ENCODE measurements around the gene ATP13A2. TPM values are rescaled to one million over a fixed set of nuclear protein-coding genes. Genes with fewer than 3 reads are reported as not detected.

Gene ATP13A2
- total and polyA plus RNA-seq, 2 donors (not counting 1 experiment from before 2014, with no cell fraction given) = 41.6 to 51.8 TPM

- Histone ChIP-seq H3K27ac (ENCODE audit: low read length in 2 of 2) (peak overlapping the region in 1 of 2 donors; percentile 49), H3K4me3 (ENCODE audit: control extremely low read depth in 1 of 5, extremely low read depth in 1 of 5, insufficient read depth in 1 of 5, low read depth in 2 of 5, low read length in 4 of 5) (no peak overlapping the region), H3K36me3 (replicated peaks in 1 of 2; ENCODE audit: control extremely low read depth in 1 of 2, control insufficient read depth in 1 of 2, extremely low read depth in 1 of 2, insufficient read depth in 2 of 2, low read length in 1 of 2) (peaks cover 5 to 80% of the 10 kb centered on the region in 2 experiments), H4K20me1 (ENCODE audit: control insufficient read depth, insufficient read depth, low read length, poor library complexity, severe bottlenecking) (no peaks in the 10 kb centered on the region), H3K9me3 (ENCODE audit: control extremely low read depth in 1 of 3, control insufficient read depth in 2 of 3, insufficient read depth in 1 of 3, low read length in 2 of 3) (no peaks in the 10 kb centered on the region), H3K27me3 (replicated peaks in 1 of 4; ENCODE audit: control extremely low read depth in 1 of 4, control insufficient read depth in 3 of 4, insufficient read depth in 4 of 4, low read length in 3 of 4) (no peaks in the 10 kb centered on the region), H3K9ac (ENCODE audit: low read length) (no peak overlapping the region), H3K4me2 (replicated peaks; ENCODE audit: low read depth, low read length, poor library complexity, severe bottlenecking) (no peak overlapping the region), H3K79me2 (ENCODE audit: control insufficient read depth, insufficient read depth, low read length) (no peaks in the 10 kb centered on the region), H2AFZ (ENCODE audit: insufficient read depth, low read depth, low read length, poor library complexity, severe bottlenecking) (no peak overlapping the region), H3K4me1 (ENCODE audit: control insufficient read depth in 2 of 2, insufficient read depth in 2 of 2, low read length in 2 of 2) (peaks cover 10 to 13% of the 10 kb centered on the region in 2 donors)
- ChIA-PET CTCF (interaction anchor here (0.6 to 1.2 kb wide), 2 partner anchors 16 to 71 kb away, joined by 3 read pairs; no protein-coding TSS in a partner anchor), POLR2A (interaction anchor here (0.5 kb wide), 1 partner anchor 1407 kb away, joined by 7 read pairs; no protein-coding TSS in a partner anchor)
- Mint-ChIP-seq H3K4me1 (peaks cover 13% of the 10 kb centered on the region), H3K4me3 (no peak overlapping the region), H3K27ac (no peak overlapping the region), H3K27me3 (no peaks in the 10 kb centered on the region), H3K9me3 (ENCODE audit: insufficient read depth) (no peaks in the 10 kb centered on the region)
- intact Hi-C loops (cut with micrococcal nuclease) = no loop called here
- WGBS (ENCODE audit: insufficient coverage) = no CpG with 5 or more reads among the region's 4 CpGs
- TF ChIP-seq EZH2 (IDR thresholded peaks at IDR 0.05; ENCODE audit: borderline replicate concordance, insufficient read depth, low read depth, low read length, poor library complexity, severe bottlenecking) = no peak
- TF ChIP-seq, protein P1, sequence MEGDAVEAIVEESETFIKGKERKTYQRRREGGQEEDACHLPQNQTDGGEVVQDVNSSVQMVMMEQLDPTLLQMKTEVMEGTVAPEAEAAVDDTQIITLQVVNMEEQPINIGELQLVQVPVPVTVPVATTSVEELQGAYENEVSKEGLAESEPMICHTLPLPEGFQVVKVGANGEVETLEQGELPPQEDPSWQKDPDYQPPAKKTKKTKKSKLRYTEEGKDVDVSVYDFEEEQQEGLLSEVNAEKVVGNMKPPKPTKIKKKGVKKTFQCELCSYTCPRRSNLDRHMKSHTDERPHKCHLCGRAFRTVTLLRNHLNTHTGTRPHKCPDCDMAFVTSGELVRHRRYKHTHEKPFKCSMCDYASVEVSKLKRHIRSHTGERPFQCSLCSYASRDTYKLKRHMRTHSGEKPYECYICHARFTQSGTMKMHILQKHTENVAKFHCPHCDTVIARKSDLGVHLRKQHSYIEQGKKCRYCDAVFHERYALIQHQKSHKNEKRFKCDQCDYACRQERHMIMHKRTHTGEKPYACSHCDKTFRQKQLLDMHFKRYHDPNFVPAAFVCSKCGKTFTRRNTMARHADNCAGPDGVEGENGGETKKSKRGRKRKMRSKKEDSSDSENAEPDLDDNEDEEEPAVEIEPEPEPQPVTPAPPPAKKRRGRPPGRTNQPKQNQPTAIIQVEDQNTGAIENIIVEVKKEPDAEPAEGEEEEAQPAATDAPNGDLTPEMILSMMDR (IDR thresholded peaks at IDR 0.05) = no peak
- ATAC-seq (ENCODE audit: low read depth) (no peak), DNase-seq (no peak)
These were observed 11.4 kb upstream of the ATP13A2 start for GRCh38 chr1:17023102-17023501.

DNA sequence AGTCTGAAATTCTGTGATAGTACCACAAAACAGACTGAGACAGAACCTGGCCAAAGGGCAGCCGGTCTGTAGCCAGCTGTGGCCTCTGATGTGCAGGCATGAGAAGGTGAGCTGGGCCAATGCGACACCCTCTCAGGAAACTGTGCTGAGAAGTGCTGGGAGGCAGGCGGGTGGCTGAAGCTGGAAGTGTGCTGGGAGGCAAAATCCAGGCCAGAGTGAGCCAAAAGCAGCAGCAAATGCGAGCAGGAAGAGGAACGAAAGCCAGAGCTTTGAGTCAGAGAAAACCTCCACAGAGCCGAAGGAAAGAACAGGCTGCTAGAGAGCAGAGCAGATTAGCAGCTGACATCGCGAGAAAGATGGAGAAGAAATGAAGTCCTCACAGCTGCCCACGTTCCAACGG, 10.2 kb upstream of the ATP13A2 start:
- Mint-ChIP-seq H3K27me3 (no peaks in the 10 kb centered on the region), H3K4me1 (peaks cover 14% of the 10 kb centered on the region), H3K27ac (no peak overlapping the region), H3K4me3 (no peak overlapping the region), H3K9me3 (ENCODE audit: insufficient read depth) (no peaks in the 10 kb centered on the region)
- Histone ChIP-seq H3K36me3 (replicated peaks in 1 of 2; ENCODE audit: control extremely low read depth in 1 of 2, control insufficient read depth in 1 of 2, extremely low read depth in 1 of 2, insufficient read depth in 2 of 2, low read length in 1 of 2) (peaks cover 6 to 74% of the 10 kb centered on the region in 2 experiments), H3K4me2 (replicated peaks; ENCODE audit: low read depth, low read length, poor library complexity, severe bottlenecking) (no peak overlapping the region), H3K4me3 (ENCODE audit: control extremely low read depth in 1 of 5, extremely low read depth in 1 of 5, insufficient read depth in 1 of 5, low read depth in 2 of 5, low read length in 4 of 5) (no peak overlapping the region), H4K20me1 (ENCODE audit: control insufficient read depth, insufficient read depth, low read length, poor library complexity, severe bottlenecking) (no peaks in the 10 kb centered on the region), H3K79me2 (ENCODE audit: control insufficient read depth, insufficient read depth, low read length) (no peaks in the 10 kb centered on the region), H3K9me3 (ENCODE audit: control extremely low read depth in 1 of 3, control insufficient read depth in 2 of 3, insufficient read depth in 1 of 3, low read length in 2 of 3) (no peaks in the 10 kb centered on the region), H3K27ac (ENCODE audit: low read length in 2 of 2) (no peak overlapping the region), H3K27me3 (replicated peaks in 1 of 4; ENCODE audit: control extremely low read depth in 1 of 4, control insufficient read depth in 3 of 4, insufficient read depth in 4 of 4, low read length in 3 of 4) (no peaks in the 10 kb centered on the region), H2AFZ (ENCODE audit: insufficient read depth, low read depth, low read length, poor library complexity, severe bottlenecking) (no peak overlapping the region), H3K9ac (ENCODE audit: low read length) (no peak overlapping the region), H3K4me1 (ENCODE audit: control insufficient read depth in 2 of 2, insufficient read depth in 2 of 2, low read length in 2 of 2) (peaks cover 10 to 13% of the 10 kb centered on the region in 2 donors)
- ATAC-seq (ENCODE audit: low read depth) = no peak
- ChIA-PET POLR2A (interaction anchor here (0.8 kb wide), 1 partner anchor 13 kb away, joined by 5 read pairs; no protein-coding TSS in a partner anchor), CTCF (interaction anchor here (1.2 kb wide), 1 partner anchor 70 kb away, joined by 3 read pairs; no protein-coding TSS in a partner anchor)
- DNase-seq = no peak
- no peak for TF ChIP-seq EZH2 (IDR thresholded peaks at IDR 0.05; ENCODE audit: borderline replicate concordance, insufficient read depth, low read depth, low read length, poor library complexity, severe bottlenecking)
- TF ChIP-seq, protein P1 (IDR thresholded peaks at IDR 0.05) = no peak
- 91% methylated on average over 10 of the region's 10 CpGs for WGBS (ENCODE audit: insufficient coverage)
- intact Hi-C loops (cut with micrococcal nuclease) = no loop called here

Measured in B cell (primary cell).